Keratinocyte (primary cell): ENCODE data around the gene SLC15A4.

Experiments used
- CTCF ChIP-seq, 3 experiments: IDR thresholded peaks in 1 of 3; conservative IDR thresholded peaks in 1 of 3; optimal IDR thresholded peaks in 1 of 3; 2 replicates in 2 of 3; 3 replicates in 1 of 3; pipeline versions ENCODE3 to v1.5.1; 2011; ENCODE audit warnings: low read length in 3 of 3, mild to moderate bottlenecking in 3 of 3, moderate library complexity in 2 of 3, control low read depth in 1 of 3, inconsistent platforms in 1 of 3; ENCODE audit not compliant: insufficient read depth in 2 of 3; ENCODE audit errors: extremely low read depth in 1 of 3
- EZH2 ChIP-seq: IDR thresholded peaks from one replicate; pipeline ENCODE4 v1.6.1; 2012; ENCODE audit warnings: inconsistent platforms, mild to moderate bottlenecking, low read length, moderate library complexity

- no peak for TF ChIP-seq CTCF (optimal IDR thresholded peaks at IDR 0.05 in 1 of 3, IDR thresholded peaks at IDR 0.05 in 1 of 3, conservative IDR thresholded peaks at IDR 0.05 in 1 of 3; ENCODE audit: extremely low read depth in 1 of 3, insufficient read depth in 2 of 3, low read length in 3 of 3)
- TF ChIP-seq EZH2: no peak
Observed at GRCh38 chr12:128859311-128859710, 35.6 kb upstream of the SLC15A4 start.
